GM19099 (cell line): ENCODE measurements around the gene CAPSL.

Experiments used
- POLR2A ChIP-seq: IDR thresholded peaks from 3 replicates; pipeline ENCODE4 v1.6.1; 2011; ENCODE audit warnings: low read depth; ENCODE audit not compliant: insufficient read length; ENCODE audit errors: extremely low read depth

The CAPSL gene

DNA sequence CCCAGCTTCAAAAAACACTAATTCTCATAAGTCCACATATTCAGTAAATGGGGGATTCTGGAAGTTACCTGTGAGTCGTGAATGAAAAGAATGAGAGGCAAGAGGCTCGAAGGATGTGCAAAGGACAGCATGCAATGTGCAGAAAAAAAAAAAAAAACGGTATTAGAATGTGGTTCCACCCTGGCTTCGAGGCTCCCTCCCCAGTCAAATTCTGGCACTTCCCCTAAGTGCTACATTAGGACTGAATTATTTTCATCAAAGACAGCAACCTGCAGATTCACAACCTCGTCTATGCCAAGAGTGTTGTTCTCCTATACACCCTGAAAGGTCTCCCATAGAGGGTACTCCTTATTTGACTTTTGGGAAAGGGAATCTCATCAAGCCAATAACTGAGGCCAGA lies 16.5 kb downstream of the CAPSL start:
- TF ChIP-seq POLR2A: no peak

DNA sequence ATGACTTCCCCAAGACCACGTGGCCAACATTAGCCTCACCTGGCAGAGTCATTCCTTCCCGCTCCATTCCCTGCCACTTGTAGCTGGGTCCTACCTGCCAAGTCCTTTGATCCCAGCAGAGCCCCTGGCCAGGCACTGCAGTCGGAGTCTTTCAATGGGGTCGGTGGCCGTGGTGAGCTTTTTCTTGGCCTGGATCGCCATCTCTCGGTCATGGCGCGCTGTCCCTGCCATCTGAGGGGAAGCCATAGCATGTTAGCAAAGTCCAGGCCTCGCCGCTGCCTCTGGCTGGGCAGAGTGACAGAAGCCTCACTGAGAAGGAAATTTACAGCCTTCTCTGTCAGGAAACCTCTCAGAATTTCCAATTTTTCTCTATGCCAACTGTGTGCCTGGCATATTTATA lies 17.5 kb downstream of the CAPSL start:
- no peak for TF ChIP-seq POLR2A

DNA sequence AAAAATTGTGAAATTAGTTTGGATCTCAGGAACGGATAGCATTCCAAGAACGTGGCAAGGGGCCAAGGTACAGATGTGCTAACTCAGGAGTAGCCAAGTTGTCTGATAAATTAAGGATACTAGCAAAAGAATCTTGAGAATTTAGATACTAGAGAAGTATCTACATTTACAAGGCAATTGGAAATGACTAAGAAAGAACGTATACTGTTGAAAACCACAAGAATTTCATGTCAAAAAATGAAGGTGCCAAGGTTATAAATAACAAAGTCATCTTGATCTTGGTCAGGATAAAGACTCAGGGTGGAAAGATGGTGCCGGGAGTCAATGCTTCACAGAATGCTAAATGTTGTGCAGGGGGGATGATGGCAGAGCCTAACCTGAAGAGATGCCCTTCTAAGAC lies 19.2 kb downstream of the CAPSL start:
- no peak for TF ChIP-seq POLR2A

DNA sequence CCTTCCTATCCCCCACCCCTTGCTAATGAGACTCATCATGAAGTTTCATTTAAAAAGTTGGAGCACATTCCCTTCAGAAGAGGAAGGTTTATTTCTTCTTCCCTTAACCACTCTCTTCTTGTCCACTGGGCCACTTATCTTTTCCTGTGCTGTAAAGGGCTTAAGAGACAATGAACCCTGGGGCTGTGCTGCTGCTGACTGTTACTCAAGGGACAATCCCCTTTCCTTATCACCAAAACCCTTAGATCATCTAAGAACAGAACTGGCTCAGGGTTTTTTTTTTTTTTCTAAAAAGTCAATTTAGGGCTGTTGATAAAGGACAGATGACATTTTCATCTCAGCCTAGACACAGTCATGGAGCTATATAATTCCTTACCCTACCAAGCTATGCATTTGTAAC lies 29.6 kb downstream of the CAPSL start:
- TF ChIP-seq POLR2A: no peak

DNA sequence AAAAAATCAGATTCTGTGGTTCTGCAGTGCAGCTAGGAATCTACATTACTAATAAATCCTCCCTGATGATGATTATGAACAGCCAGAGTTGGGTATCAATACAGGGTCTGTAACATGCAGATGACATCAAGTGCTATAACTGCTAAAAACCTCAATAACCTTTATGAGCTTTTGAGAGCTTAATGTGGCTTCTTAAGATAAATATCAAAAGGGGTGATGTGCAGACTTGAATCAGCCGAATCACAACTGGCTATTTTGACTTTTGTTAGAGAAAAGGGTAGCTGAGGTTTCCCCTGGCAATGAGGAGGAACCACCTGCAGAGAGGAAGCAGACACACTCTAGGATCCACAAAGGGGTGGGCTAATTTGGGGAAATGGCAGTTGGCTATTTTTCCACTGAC lies 30.2 kb downstream of the CAPSL start:
- no peak for TF ChIP-seq POLR2A

DNA sequence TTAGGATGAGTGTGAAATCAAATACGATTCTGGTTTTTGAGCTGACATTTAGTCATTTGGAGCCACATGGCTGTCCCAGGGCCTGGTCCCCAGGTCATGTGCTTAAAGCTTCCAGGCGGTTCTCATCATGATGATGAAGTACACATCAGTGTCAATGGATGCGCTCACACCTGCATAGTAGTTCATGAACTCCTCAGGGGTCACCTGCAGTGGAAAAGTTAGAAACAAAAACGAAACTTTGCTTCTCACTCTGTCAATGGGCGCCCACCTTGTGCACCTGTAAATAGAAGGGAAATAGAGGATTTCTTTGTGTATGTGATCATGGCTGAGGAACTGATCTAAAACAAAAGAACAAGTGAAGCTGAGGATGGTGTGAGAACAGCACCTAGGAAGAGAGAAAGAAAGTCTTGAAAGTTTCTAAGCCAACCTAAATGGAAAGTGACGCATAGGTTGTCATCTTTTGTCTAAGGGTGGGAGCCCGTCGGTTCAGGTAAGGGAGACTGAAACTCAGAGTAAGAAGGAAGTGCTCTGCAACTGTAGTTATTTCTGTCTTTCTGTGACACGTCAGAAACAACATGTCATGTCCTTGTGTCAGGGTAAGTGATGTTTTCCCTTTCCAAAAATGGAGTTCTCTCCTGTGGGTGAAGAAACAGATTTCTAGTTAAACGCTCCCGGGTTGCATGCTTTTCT lies 33.8 kb downstream of the CAPSL start:
- no peak for TF ChIP-seq POLR2A

DNA sequence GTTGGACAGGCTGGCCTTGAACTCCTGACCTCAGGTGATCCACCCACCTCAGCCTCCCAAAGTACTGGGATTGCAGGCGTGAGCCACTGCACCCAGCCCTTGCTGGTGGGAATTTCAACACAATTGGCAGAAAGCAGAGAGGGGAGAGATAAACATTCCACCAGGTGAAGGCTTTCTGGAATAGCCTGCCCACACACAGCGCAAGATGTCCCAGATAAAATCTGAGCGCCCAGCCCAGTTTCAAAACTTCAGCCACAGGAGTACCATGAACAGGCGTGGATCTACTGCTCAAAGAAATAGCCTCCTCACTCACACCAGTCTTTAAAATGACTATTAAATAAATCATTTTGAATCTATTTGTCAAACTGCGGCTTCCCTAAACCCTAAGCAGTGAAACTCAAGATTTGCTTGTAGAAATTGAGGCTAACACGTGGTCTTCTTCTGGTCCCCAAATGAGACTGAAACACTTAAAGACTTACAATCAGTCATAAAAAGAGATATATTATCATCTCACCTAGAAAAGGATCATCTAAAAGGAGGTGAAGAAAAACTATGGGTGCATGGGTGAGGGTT lies 34.7 kb downstream of the CAPSL start:
- no peak for TF ChIP-seq POLR2A

DNA sequence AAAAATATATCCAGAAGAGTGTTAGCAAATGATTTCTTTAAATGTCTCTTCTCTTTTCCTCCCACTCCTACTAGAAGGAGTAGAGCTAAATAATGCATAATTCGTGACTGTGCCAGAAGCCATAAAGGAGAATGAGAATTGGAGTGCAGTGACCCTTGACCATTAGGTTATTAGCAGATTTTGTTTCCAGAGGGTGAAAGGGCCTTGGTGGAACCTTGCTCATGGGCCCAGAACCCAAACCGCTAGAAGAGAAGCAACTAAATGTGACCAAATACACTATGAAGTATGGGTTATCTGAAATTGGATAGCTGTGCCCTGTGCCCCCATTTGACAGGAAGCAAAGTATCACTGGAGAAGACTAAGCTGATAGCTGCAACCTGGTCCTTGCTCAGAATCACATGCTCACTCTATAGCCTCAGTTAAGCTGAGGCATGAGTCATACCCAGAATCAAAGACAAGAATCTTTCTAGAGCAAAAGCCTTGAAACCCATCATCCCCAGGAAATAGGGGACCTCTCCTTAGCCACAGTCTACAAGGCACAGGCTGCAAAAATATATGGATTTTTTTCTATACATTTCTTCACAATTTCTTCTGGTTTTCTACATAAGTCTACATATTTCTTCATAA lies 36.3 kb downstream of the CAPSL start:
- TF ChIP-seq POLR2A: no peak

DNA sequence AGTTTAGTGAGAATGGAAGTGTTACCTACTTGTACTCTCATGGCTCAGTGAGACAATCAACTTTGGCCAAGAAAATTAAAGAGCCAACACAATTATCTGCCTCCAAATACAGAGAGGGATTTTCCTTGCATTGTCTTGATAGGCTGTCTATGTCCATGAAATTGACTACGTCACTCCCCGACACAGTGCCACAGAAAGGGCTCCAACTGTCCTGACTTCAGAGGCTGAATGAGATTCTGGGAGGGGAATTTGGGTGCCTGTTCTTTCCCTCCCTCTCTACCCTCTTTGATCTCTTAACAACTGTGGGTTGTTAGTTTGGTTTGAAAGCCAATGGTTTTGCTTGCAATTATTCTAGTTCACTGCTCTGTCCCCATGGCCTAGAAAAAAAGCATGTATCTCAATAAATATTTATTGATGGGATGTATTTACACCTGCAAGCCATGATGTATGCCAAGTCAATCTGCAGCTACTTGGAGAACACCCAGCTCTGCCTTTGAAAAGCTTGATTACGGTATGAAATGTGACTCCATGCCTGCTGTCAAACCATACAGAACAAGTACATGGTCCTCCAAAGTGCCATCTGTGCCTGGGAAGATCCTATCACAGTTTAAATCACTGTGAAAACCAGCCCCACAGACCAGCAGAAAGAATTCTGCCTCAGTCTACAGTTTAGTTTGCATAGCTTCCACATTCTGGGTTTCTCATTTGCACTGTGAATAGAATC lies 37.3 kb downstream of the CAPSL start:
- no peak for TF ChIP-seq POLR2A

DNA sequence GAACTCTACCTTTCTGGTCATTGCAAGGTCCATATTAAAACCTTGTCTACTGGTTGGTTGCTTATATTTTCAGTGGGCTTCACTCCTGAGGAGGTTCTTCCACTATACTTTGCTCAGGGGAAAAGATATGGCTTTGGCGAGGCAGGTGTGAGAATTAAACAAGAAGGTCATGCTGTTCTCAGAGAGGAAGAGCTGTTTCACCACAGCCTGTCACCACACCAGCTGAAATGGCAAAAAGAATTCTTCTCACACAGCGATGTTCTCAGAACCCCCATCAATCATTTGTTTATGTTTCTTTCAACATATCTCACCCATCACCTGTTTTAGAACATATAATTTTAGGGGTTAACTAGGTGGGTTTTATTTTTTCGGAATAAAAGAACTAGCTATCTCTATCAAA lies 38.6 kb downstream of the CAPSL start:
- no peak for TF ChIP-seq POLR2A

DNA sequence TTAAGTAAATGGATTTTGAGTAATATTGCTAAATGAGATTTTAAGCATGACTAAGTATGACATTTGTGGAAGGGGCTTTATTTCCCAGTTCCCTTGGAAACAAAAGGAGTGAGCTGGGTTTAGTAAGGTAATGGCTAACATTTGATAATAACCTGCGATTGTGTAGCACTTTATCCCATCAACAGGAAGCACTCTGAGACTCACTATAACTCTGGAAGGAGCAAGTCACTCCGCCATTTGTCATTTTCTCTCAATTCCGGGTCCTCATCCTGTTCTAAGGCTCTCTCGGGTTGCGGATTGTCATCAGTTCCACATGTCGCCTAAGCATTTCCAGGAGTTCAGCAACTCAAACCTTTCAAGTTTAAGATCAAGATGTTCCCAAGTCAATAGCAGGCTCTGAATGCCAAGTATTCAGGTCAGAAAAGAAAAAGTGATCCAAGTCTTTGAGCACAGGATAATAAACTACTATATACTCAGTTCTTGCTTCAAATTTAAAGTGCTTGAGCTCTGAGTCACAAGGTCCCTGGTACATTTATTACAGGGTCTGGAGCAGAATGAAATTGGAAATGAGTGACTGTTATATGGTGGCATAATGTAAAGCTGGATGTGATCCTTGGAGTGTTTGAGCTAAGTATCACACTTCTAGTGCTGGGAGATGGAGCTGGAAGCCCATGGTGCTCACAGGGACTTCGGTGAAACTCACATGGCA lies 39.3 kb downstream of the CAPSL start:
- TF ChIP-seq POLR2A: no peak

DNA sequence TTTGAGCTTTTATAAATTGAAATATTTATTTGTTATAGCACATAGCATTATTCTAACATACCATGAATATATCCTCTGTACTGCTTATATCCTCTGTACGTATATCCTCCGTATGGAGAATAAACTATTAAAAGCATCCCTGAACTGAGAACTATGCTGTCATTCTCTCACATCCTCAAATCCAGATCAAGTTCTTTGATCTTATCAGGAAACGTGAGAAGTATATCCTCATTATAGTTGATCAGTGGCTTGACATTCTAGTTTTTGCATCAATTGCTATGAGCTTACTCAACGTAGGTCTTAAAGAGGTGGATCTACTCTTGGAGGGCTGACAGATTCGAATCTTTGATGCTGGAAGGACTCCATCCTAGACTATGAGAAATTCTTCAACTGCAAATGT lies 44.3 kb downstream of the CAPSL start:
- TF ChIP-seq POLR2A: no peak

DNA sequence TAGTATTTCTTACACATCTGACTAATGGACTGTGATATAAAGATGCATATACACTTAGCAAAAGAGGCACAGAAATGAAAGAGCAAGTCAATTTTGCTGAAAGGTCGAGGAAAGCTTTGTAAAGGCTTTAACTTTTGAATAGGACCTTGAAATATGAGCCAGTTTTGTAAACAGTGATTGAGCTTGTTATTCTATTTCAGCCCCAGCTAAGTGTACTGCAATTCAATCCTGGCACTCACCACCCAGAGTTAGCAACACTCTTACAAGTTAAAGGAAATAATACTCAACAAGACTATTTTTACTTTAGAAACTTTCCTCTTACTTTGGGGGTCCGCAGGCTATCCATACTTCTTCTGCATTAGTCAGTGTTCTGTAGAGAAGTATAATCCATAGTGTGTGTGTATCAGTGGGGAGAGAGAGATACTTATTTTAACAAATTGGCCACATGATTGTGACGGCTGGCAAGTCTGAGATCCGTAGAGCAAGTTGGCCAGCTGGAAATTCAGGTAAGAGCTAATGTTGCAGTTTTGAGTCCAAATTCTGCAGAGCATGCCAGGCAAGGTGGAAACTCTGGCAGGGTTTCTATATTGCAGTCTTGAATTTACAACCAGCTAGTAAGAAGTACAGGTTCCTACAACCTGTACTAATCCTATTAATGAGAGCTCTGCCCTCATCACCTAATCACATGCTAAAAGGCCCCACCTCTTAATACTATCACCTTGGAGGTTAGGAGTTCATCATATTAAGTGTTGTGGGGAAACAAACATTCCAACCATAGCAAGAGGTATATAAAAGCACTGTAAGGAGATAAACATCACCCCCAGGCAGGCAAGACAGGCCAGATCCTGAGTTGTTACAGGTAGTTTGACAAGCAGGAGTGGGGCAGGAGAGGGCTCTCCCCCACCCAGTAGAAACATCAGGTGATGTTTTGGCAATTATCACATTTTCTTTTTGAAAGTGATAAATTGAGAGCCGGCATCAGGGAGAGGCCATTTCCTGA lies 48.1 kb downstream of the CAPSL start:
- TF ChIP-seq POLR2A: no peak
